ENCODE measurements around the gene ZC2HC1B.
"Not testable (repeated sequence)": the region's sequence is repeated elsewhere in the genome, so short reads cannot be mapped to it uniquely, and the experiment has no call there.

The ZC2HC1B gene

GRCh38 chr6:143864234-143864633, at the start of gene ZC2HC1B:
Gene ZC2HC1B (plus strand): TSS chr6:143864474. CDS start chr6:143864540, 66 bp downstream.
- no peak for DNase-seq

- DNase-seq, result no peak
Measured at GRCh38 chr6:143817621-143818020, 46.7 kb upstream of the ZC2HC1B start.

- DNase-seq, result no peak
Measured at GRCh38 chr6:143821359-143821758, 42.9 kb upstream of the ZC2HC1B start.

GRCh38 chr6:143822584-143823024, 41.7 kb upstream of the ZC2HC1B start:
- DNase-seq, result no peak

- no peak for DNase-seq
Measured at GRCh38 chr6:143823548-143823947, 40.7 kb upstream of the ZC2HC1B start.

- DNase-seq, result no peak
Measured at GRCh38 chr6:143828572-143828971, 35.7 kb upstream of the ZC2HC1B start.

- DNase-seq, result no peak
Measured at GRCh38 chr6:143836150-143836549, 28.1 kb upstream of the ZC2HC1B start.

GRCh38 chr6:143838395-143838794, 25.9 kb upstream of the ZC2HC1B start:
- no peak for DNase-seq

GRCh38 chr6:143839196-143839595, 25.1 kb upstream of the ZC2HC1B start:
- DNase-seq, result no peak

- no peak for DNase-seq
Measured at GRCh38 chr6:143840595-143841265, 23.5 kb upstream of the ZC2HC1B start.

GRCh38 chr6:143842461-143842901, 21.8 kb upstream of the ZC2HC1B start:
- no peak for DNase-seq

GRCh38 chr6:143842902-143843676, 21.2 kb upstream of the ZC2HC1B start, which contains the start of gene LTV1:
Gene LTV1 (plus strand): TSS chr6:143843338. CDS start chr6:143843478, 140 bp downstream.
- peak; percentile 90 for DNase-seq

GRCh38 chr6:143843677-143843999, 20.6 kb upstream of the ZC2HC1B start:
- DNase-seq, result no peak

- no peak for DNase-seq
Measured at GRCh38 chr6:143844006-143844405, 20.3 kb upstream of the ZC2HC1B start.

GRCh38 chr6:143845033-143845432, 19.2 kb upstream of the ZC2HC1B start:
- no peak for DNase-seq

- DNase-seq, result not testable (repeated sequence)
Measured at GRCh38 chr6:143851706-143852105, 12.6 kb upstream of the ZC2HC1B start.

- DNase-seq, result not testable (repeated sequence)
Measured at GRCh38 chr6:143855057-143855456, 9.2 kb upstream of the ZC2HC1B start.

- DNase-seq, result not testable (repeated sequence)
Measured at GRCh38 chr6:143856762-143857161, 7.5 kb upstream of the ZC2HC1B start.

- no peak for DNase-seq
Measured at GRCh38 chr6:143857651-143858050, 6.6 kb upstream of the ZC2HC1B start.

GRCh38 chr6:143859891-143860660, 4.2 kb upstream of the ZC2HC1B start:
- DNase-seq, result no peak

GRCh38 chr6:143863771-143864170, 503 bp upstream of the ZC2HC1B start:
- no peak for DNase-seq

- no peak for DNase-seq
Measured at GRCh38 chr6:143867236-143867635, 3.0 kb downstream of the ZC2HC1B start.

- DNase-seq, result not testable (repeated sequence)
Measured at GRCh38 chr6:143868808-143869207, 4.5 kb downstream of the ZC2HC1B start.
